ENCODE measurements around the gene KCNC1. TPM values are rescaled to one million over a fixed set of nuclear protein-coding genes. Genes with fewer than 3 reads are reported as not detected.

The KCNC1 gene
- total RNA-seq, 1 donor from 2014 or later = not detected

- ATAC-seq (no peak), DNase-seq (ENCODE audit: missing footprints) (no peak)
- intact Hi-C loops (cut with DNase I) = no loop called here
Observed at GRCh38 chr11:17713851-17714250, 20.7 kb upstream of the KCNC1 start.

DNA sequence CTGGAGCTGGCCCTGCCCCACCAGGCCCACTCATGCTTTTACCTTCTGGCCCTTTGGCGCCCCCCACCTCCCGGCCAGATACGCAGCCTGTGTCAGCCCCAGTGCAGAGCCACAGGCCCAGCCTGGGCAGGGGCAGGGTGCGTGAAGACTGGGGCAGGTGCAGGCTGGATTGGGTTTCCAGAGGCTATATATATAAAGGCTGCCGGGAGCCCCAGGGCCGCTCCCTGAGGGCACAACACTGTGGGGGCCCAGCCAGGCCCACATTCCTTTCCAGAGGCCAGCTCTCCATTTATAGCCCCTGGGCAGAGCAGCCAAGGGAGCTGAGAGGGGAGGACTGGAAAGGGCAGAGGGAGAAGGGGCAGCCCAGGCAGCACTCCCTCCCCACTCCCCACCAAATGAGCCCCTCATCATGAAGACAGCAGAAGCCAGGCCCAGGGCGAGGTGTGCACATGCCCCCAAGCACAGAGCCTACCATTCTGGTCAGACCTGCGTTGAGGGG is 20.2 kb upstream of the KCNC1 start:
- ATAC-seq (peak; percentile 88), DNase-seq (ENCODE audit: missing footprints) (no peak)
- intact Hi-C loops (cut with DNase I) = no loop called here

- DNase-seq (ENCODE audit: missing footprints) (no peak), ATAC-seq (peak; percentile 29)
- intact Hi-C loops (cut with DNase I) = no loop called here
Observed at GRCh38 chr11:17714870-17715269, 19.7 kb upstream of the KCNC1 start.

GRCh38 chr11:17716807-17717206 is 17.8 kb upstream of the KCNC1 start:
- DNase-seq (ENCODE audit: missing footprints) (no peak), ATAC-seq (no peak)
- intact Hi-C loops (cut with DNase I) = no loop called here

GRCh38 chr11:17718015-17718414 is 16.6 kb upstream of the KCNC1 start:
- intact Hi-C loops (cut with DNase I) = no loop called here
- peak; percentile 11 for DNase-seq (ENCODE audit: missing footprints)
- no peak for ATAC-seq

DNA sequence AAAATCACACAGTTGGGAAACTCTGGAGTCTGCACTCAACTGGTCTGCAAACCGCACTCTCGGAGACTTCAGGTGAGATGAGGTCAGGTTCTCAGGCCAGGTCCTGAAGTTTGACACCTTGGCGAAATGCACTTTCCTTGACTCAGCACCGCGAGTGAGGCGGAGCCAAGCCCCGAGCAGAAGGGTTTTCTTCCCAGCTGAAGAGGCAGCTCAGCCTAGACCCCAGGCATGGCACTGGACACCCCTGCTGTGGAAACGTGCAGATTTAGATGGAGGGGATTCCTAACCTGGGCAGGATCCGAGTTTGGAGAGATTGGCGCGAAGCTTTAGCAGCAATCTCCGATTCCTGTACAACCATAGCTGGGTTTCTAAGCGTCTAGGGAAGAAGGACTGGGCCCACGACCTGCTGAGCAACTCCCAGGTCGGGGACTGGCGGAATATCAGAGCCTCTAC is 16.0 kb upstream of the KCNC1 start:
- intact Hi-C loops (cut with DNase I) = no loop called here
- DNase-seq (ENCODE audit: missing footprints) = peak; percentile 51
- no peak for ATAC-seq

GRCh38 chr11:17719028-17719937 is 15.3 kb upstream of the KCNC1 start, which contains the start of gene MYOD1:
TSS of gene MYOD1 (plus strand) at chr11:17719571. CDS start at chr11:17719783, 212 bp downstream.
- ATAC-seq = peak; percentile 45
- DNase-seq (ENCODE audit: missing footprints) = peak; percentile 61
- intact Hi-C loops (cut with DNase I) = no loop called here

DNA sequence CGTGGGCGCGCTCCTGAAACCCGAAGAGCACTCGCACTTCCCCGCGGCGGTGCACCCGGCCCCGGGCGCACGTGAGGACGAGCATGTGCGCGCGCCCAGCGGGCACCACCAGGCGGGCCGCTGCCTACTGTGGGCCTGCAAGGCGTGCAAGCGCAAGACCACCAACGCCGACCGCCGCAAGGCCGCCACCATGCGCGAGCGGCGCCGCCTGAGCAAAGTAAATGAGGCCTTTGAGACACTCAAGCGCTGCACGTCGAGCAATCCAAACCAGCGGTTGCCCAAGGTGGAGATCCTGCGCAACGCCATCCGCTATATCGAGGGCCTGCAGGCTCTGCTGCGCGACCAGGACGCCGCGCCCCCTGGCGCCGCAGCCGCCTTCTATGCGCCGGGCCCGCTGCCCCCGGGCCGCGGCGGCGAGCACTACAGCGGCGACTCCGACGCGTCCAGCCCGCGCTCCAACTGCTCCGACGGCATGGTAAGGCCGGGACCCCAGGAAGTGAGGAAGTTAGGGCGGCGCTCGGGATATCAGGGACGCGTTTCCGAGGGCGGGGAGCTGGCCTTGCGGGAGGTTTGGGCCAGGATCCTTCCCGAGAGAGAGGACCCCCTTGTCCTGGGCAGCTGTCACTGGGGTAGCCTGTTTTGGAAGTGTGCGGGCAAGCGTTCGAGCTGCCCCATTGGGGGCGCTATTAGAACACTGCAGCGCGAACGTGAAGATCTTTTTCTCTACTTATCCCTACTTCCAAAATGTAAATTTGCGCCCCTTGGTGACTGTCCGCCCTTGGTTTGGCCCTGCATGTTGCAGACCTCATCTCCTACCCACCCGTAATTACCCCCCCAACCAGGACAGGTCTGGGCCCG is 14.4 kb upstream of the KCNC1 start:
- DNase-seq (ENCODE audit: missing footprints) (peak; percentile 60), ATAC-seq (peak; percentile 45)
- intact Hi-C loops (cut with DNase I) = no loop called here

DNA sequence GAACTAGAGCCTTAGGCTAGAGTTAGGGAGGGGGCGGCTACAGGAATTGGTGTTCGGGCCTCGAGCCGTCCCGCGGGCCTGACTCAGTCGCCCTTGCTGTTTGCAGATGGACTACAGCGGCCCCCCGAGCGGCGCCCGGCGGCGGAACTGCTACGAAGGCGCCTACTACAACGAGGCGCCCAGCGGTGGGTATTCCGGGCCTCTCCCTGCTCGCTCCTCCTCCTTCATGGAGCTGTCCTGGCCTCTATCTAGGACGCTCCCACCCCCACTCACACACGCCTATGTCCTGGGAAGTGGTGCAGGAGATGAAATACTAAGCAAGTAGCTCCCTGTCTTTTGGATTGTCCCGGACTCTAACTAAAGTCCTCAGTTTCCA is 13.8 kb upstream of the KCNC1 start:
- intact Hi-C loops (cut with DNase I) = no loop called here
- ATAC-seq (no peak), DNase-seq (ENCODE audit: missing footprints) (peak; percentile 23)

GRCh38 chr11:17721242-17721999 is 13.2 kb upstream of the KCNC1 start:
- DNase-seq (ENCODE audit: missing footprints) = peak; percentile 59
- no peak for ATAC-seq
- intact Hi-C loops (cut with DNase I) = no loop called here

- intact Hi-C loops (cut with DNase I) = loop anchor here (2.0 kb wide), 1 partner anchor 123 kb away; no protein-coding TSS in a partner anchor
- no peak for ATAC-seq
- DNase-seq (ENCODE audit: missing footprints) = no peak
Observed at GRCh38 chr11:17722000-17722643, 12.5 kb upstream of the KCNC1 start.

GRCh38 chr11:17724020-17724908 is 10.3 kb upstream of the KCNC1 start:
- DNase-seq (ENCODE audit: missing footprints) (peak; percentile 17), ATAC-seq (no peak)
- intact Hi-C loops (cut with DNase I) = no loop called here

DNA sequence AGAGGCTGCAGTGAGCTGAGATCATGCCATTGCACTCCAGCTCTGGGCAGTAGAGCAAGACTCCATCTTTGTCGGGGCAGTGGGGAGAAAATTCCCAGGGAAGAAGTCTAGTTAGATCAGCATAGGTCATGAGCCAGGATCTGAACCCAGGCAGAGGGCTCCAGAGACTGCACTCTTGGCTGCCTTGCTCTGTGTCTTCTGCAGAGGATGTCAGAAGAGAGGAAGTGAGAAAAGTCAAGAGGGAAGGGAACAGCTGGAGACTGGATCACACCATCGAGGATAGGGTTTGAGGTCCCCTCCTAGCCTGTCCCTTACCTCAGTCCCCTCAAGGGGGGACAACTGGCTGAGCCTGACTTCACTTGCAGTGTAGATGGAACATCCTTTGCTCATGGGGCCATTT is 9.4 kb upstream of the KCNC1 start:
- intact Hi-C loops (cut with DNase I) = no loop called here
- DNase-seq (ENCODE audit: missing footprints) (no peak), ATAC-seq (no peak)

- intact Hi-C loops (cut with DNase I) = loop anchor here (10.0 kb wide), 1 partner anchor 115 kb away; no protein-coding TSS in a partner anchor
- DNase-seq (ENCODE audit: missing footprints) (no peak), ATAC-seq (no peak)
Observed at GRCh38 chr11:17730137-17730536, 4.4 kb upstream of the KCNC1 start.

- peak; percentile 88 for ATAC-seq
- DNase-seq (ENCODE audit: missing footprints) = peak; percentile 73
- intact Hi-C loops (cut with DNase I) = loop anchor here (1.0 to 10.0 kb wide), 2 partner anchors 114 to 248 kb away; no protein-coding TSS in a partner anchor
Observed at GRCh38 chr11:17730608-17731462, 3.7 kb upstream of the KCNC1 start.

DNA sequence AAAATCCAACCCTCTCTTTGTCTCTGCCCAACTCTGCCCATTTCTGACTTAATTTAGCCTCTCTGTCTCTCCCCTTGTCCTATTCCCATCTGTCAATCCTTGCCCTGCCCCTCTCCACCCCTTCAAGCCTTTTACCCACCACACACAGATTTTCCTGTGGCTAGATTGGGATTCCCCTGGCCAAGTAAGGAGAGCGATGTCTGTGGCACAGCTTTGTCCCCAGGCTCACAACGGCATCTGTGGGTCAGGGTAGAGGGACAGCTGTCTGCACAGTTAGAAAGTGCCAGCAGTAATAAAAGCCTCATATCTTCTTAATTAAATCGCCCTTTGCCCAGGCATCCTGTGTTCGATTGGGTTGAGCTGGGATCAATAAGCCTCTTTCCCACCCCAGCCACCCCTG is 1.3 kb upstream of the KCNC1 start:
- DNase-seq (ENCODE audit: missing footprints) (peak; percentile 14), ATAC-seq (no peak)
- intact Hi-C loops (cut with DNase I) = loop anchor here (10.0 kb wide), 1 partner anchor 112 kb away; no protein-coding TSS in a partner anchor
